ENCODE results near the gene SCN10A. TPM values are rescaled to one million over a fixed set of nuclear protein-coding genes. Genes with fewer than 3 reads are reported as not detected.
A peak's percentile ranks its signal among the peaks of the same experiment; 100 is the strongest.

Gene SCN10A
- total RNA-seq, 1 experiment from 2014 or later: not detected

- TF ChIP-seq MLX (CRISPR knock-in tag; IDR thresholded peaks at IDR 0.05) (peak; percentile 90; the same call in 1 of the 2 replicates), SMAD4 (CRISPR knock-in tag; IDR thresholded peaks at IDR 0.05) (peak; percentile 97), ZNF232 (CRISPR knock-in tag; IDR thresholded peaks at IDR 0.05) (peak; percentile 99), JAZF1 (CRISPR knock-in tag; IDR thresholded peaks at IDR 0.05) (no peak), TEAD1 (CRISPR knock-in tag; IDR thresholded peaks at IDR 0.05) (peak; percentile 99), ESRRA (CRISPR knock-in tag; IDR thresholded peaks at IDR 0.05; ENCODE audit: borderline replicate concordance) (peak; percentile 97; the same call in 1 of the 2 replicates), RELA (CRISPR knock-in tag; IDR thresholded peaks at IDR 0.05; ENCODE audit: borderline replicate concordance) (peak; percentile 92; the same call in 1 of the 2 replicates), ZNF423 (CRISPR knock-in tag; IDR thresholded peaks at IDR 0.05) (peak; percentile 35; the same call in 1 of the 2 replicates), SMAD3 (CRISPR knock-in tag; IDR thresholded peaks at IDR 0.05; ENCODE audit: borderline replicate concordance) (peak; percentile 99), NR2C2 (CRISPR knock-in tag; IDR thresholded peaks at IDR 0.05) (peak; percentile 81), ATF1 (CRISPR knock-in tag; IDR thresholded peaks at IDR 0.05) (peak; percentile 90; the same call in 1 of the 2 replicates), ZNF219 (CRISPR knock-in tag; IDR thresholded peaks at IDR 0.05; ENCODE audit: borderline replicate concordance) (peak; percentile 99), USF1 (CRISPR knock-in tag; IDR thresholded peaks at IDR 0.05) (peak; percentile 89), GTF2I (CRISPR knock-in tag; conservative IDR thresholded peaks at IDR 0.05) (no peak), OVOL2 (CRISPR knock-in tag; IDR thresholded peaks at IDR 0.05; ENCODE audit: borderline replicate concordance) (no peak), GRHL2 (CRISPR knock-in tag; IDR thresholded peaks at IDR 0.05; ENCODE audit: insufficient replicate concordance, severe bottlenecking) (no peak), FOXP1 (CRISPR knock-in tag; IDR thresholded peaks at IDR 0.05; ENCODE audit: borderline replicate concordance) (peak; percentile 51; the same call in 1 of the 2 replicates), PRRX2 (CRISPR knock-in tag; IDR thresholded peaks at IDR 0.05) (peak; percentile 90; the same call in 1 of the 2 replicates), SOX15 (CRISPR knock-in tag; IDR thresholded peaks at IDR 0.05) (no peak), NR1H2 (CRISPR knock-in tag; IDR thresholded peaks at IDR 0.05) (peak; percentile 85), FOXJ3 (CRISPR knock-in tag; IDR thresholded peaks at IDR 0.05; ENCODE audit: borderline replicate concordance) (no peak), CTCF (IDR thresholded peaks at IDR 0.05) (no peak), HMGXB4 (CRISPR knock-in tag; IDR thresholded peaks at IDR 0.05) (peak; percentile 59; the same call in 1 of the 2 replicates), ZNF671 (CRISPR knock-in tag; IDR thresholded peaks at IDR 0.05) (0 out of 2 replicates have a peak, but pooled peaks have one; percentile 41), HMGA2 (CRISPR knock-in tag; IDR thresholded peaks at IDR 0.05) (no peak), MXD4 (CRISPR knock-in tag; IDR thresholded peaks at IDR 0.05; ENCODE audit: borderline replicate concordance) (peak; percentile 75; the same call in 1 of the 2 replicates), GABPB1 (CRISPR knock-in tag; IDR thresholded peaks at IDR 0.05) (peak; percentile 81)
- TF ChIP-seq, protein P1, sequence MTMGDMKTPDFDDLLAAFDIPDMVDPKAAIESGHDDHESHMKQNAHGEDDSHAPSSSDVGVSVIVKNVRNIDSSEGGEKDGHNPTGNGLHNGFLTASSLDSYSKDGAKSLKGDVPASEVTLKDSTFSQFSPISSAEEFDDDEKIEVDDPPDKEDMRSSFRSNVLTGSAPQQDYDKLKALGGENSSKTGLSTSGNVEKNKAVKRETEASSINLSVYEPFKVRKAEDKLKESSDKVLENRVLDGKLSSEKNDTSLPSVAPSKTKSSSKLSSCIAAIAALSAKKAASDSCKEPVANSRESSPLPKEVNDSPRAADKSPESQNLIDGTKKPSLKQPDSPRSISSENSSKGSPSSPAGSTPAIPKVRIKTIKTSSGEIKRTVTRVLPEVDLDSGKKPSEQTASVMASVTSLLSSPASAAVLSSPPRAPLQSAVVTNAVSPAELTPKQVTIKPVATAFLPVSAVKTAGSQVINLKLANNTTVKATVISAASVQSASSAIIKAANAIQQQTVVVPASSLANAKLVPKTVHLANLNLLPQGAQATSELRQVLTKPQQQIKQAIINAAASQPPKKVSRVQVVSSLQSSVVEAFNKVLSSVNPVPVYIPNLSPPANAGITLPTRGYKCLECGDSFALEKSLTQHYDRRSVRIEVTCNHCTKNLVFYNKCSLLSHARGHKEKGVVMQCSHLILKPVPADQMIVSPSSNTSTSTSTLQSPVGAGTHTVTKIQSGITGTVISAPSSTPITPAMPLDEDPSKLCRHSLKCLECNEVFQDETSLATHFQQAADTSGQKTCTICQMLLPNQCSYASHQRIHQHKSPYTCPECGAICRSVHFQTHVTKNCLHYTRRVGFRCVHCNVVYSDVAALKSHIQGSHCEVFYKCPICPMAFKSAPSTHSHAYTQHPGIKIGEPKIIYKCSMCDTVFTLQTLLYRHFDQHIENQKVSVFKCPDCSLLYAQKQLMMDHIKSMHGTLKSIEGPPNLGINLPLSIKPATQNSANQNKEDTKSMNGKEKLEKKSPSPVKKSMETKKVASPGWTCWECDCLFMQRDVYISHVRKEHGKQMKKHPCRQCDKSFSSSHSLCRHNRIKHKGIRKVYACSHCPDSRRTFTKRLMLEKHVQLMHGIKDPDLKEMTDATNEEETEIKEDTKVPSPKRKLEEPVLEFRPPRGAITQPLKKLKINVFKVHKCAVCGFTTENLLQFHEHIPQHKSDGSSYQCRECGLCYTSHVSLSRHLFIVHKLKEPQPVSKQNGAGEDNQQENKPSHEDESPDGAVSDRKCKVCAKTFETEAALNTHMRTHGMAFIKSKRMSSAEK (CRISPR knock-in tag; IDR thresholded peaks at IDR 0.05; ENCODE audit: borderline replicate concordance): 0 out of 2 replicates have a peak, but pooled peaks have one; percentile 66
- TF ChIP-seq, protein P2, sequence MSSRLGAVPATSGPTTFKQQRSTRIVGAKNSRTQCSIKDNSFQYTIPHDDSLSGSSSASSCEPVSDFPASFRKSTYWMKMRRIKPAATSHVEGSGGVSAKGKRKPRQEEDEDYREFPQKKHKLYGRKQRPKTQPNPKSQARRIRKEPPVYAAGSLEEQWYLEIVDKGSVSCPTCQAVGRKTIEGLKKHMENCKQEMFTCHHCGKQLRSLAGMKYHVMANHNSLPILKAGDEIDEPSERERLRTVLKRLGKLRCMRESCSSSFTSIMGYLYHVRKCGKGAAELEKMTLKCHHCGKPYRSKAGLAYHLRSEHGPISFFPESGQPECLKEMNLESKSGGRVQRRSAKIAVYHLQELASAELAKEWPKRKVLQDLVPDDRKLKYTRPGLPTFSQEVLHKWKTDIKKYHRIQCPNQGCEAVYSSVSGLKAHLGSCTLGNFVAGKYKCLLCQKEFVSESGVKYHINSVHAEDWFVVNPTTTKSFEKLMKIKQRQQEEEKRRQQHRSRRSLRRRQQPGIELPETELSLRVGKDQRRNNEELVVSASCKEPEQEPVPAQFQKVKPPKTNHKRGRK (CRISPR knock-in tag; IDR thresholded peaks at IDR 0.05; ENCODE audit: borderline replicate concordance): peak; percentile 90; the same call in 1 of the 2 replicates
Observed at GRCh38 chr3:38805765-38806386, 10.1 kb downstream of the SCN10A start (continued).
